Central memory CD4-positive, alpha-beta T cell (primary cell): ENCODE measurements around the gene NEK10.
"Not testable (repeated sequence)": the region's sequence is repeated elsewhere in the genome, so short reads cannot be mapped to it uniquely, and the experiment has no call there.

Experiments used
- DNase-seq: peaks from one replicate; pipeline ENCODE4 v3.0.0; 2022

NEK10 gene

DNA sequence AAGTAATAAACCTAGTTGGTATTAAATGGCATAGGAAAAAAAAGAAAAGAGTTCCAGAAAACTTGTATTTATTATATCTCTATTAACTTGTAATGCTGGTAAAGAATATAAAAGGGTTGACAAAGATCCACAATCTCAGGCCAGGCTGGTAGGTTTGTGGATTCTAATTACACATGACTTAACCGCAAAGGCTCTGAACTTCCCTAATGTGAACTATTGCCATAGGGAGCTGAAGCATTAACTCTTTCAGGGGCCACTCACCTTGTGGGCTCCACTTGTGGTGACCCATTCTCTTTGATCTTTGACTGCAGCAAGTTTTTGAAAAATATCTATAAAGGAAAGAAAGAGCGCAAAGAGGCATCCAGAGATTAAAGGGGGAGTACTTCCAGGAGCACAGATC, 58.5 kb downstream of the NEK10 start:
- no peak for DNase-seq

DNA sequence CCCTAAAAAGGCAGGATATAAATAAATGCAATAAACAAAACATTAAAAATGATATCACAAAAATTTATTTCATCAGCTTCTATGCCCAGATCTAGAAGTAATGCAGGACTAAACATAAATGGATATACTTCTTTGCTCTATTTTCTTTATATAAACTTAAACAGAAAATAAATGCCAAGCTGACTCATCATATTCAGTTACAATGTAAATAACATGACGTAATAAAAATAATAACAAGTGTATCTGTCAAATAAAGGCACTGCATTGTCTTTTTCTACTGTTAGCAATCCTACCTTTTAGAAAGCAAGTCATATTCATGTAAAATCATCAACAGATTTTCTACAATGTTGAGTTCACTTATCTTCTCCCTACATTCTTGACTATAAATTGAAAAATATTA, 61.6 kb downstream of the NEK10 start:
- no peak for DNase-seq

DNA sequence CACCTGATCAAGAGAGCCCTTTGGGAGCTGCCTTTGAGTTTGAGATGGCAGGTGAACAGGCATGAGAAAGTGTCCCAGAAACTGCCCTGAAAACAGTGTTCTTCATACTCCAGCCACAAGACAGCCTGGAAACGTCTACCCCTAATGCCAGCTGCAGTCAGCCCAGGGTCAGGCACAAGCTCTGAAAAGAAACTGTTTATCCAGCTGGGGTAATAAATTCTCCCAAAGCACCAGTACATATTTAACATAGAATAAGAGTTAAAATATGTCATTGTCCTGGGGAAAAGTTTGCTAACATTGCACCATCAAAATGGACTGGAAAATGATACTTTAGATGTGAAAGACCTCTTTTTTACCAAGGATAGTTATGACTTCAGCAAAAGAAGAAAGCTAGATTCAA, 66.3 kb downstream of the NEK10 start:
- no peak for DNase-seq

GRCh38 chr3:27298981-27299380, 70.2 kb downstream of the NEK10 start:
- DNase-seq = not testable (repeated sequence)

- no peak for DNase-seq
Observed at GRCh38 chr3:27293939-27294338, 75.2 kb downstream of the NEK10 start.

GRCh38 chr3:27290760-27291159, 78.4 kb downstream of the NEK10 start:
- no peak for DNase-seq

- DNase-seq = no peak
Observed at GRCh38 chr3:27289769-27290413, 79.3 kb downstream of the NEK10 start.

DNA sequence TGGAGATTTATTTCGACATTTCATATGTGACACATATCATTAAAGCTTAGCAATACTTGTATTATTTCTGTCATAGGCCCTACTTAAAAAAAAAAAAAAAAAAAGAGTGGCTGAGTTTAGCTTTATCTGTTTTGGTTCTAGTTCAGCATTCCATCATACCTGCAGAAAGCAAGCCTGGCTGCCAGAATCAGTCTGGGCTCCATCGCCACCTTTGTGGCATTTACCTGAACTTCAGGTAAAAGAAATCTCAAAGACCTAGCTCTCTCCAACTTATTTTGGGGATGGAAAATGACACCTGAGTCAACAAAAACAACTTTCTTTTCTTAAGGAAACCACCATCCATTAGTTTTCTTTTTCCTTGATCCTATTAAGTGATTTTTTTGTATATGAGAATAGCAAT, 82.1 kb downstream of the NEK10 start:
- no peak for DNase-seq

GRCh38 chr3:27286467-27286866, 82.7 kb downstream of the NEK10 start:
- DNase-seq = not testable (repeated sequence)

DNA sequence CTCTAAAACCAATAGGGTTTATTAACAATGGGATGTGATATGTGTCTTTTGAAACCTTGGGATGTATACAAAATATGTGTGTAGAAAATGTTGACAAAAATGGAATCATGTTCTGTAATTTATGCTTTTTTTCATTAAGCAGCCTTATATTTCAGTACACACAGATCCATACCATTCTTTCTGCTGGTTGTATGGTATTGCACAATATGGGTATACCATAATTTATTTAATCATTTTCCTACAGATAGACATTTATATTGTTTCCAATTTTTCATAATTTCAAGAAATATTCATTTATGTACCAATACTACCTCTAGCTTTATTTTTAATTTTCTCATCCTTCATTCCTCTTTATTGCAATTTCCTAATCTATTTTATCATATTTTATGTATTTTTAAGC, 83.5 kb downstream of the NEK10 start:
- DNase-seq = no peak

- DNase-seq = no peak
Observed at GRCh38 chr3:27281671-27282150, 87.5 kb downstream of the NEK10 start.

- DNase-seq = no peak
Observed at GRCh38 chr3:27279123-27279522, 90.1 kb downstream of the NEK10 start.

DNA sequence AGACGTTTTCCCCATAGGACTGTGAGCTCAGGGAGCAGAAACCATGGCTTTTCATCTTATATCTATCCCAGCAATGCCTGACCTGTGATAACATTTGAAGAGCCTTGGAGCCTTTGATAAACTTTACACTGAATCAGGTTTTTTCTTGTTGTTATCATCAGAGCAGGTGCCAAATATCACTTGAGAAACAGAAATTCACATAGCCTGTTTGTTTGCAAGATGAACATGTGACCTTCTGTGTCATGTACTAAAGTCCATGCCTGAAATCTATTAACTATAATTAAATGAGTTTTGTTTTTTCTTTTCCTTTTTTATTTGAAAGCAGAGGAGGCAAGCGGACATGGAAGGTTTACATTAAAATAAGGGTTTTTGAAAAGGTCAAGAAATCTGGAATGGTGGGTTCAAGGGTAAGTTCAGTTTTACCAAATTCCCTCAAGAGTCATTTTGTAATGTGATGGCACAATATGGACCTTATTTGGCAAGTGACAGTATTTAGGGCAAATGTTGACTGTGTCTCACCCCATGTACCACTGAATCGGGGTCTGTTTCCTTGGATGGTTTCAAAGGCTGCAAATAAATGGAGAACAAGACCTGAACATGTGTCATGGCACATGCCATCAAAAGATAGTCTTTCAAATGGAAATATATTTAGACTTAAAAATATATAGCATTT, 90.7 kb downstream of the NEK10 start:
- DNase-seq = no peak

DNA sequence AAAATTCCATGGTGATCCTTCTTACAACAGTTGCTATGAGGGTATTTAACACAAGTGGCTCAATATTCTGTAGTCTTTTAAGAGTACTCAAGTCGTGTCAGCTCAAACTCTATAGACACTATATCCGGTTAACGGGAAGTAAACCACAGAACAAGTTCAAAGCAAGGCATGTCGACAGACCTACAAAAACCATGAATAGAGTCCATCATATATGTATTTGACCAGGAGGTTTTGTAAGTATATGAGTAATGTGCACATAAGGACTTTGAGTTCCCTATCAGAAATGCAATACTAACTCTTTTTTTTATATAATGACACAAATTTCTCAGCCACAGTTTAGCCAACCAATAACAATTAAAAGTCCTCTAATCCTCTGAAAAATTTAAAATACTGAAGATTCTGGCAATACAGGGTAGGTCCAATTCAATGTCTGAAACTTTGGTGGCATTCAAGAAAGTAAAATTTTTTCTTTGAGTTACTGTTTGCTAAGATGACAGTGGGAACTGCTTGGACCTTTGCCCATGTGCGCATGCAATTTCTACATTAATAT, 93.7 kb downstream of the NEK10 start:
- DNase-seq = no peak

- no peak for DNase-seq
Observed at GRCh38 chr3:27271890-27272289, 97.3 kb downstream of the NEK10 start.

DNA sequence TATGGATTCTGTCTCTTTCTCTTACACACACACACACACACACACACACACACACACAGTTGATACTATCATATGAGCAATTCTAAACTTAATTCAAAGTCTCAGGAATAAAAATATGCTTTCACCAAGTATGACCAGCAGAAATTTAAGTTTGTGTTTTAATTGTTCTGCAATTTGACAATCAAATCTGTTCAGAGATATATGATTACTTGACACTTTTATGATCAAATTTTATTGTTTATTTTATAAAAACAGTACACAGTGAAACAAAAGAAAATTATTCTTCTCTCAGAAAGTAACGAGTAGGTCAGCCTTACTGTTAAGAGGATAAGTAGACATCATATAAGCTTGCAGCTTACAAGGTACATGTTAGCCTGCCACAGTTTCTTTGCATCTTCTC, 114.3 kb downstream of the NEK10 start:
- DNase-seq = no peak

GRCh38 chr3:27253831-27254230, 115.4 kb downstream of the NEK10 start:
- no peak for DNase-seq

GRCh38 chr3:27253391-27253790, 115.8 kb downstream of the NEK10 start:
- no peak for DNase-seq

- DNase-seq = no peak
Observed at GRCh38 chr3:27252646-27253045, 116.5 kb downstream of the NEK10 start.

DNA sequence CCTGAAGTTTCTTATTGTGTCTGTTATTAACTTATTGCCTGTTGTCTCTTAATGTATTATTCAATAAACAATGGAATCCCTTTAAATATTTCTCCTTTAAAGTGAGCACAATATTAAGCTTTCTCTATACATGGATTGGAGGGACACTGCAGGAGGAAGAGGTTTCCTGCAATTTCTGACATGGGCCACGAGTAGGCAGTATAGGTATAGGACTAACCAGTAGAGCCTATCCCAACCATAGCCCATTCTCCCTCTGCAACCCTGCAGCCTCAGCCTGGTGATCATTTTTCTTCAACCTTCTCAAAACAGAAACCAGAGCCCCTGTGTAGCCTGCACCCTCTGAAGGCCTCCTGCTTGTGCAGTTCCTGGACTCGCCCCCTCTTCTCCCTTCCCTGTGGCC, 124.8 kb downstream of the NEK10 start:
- no peak for DNase-seq

DNA sequence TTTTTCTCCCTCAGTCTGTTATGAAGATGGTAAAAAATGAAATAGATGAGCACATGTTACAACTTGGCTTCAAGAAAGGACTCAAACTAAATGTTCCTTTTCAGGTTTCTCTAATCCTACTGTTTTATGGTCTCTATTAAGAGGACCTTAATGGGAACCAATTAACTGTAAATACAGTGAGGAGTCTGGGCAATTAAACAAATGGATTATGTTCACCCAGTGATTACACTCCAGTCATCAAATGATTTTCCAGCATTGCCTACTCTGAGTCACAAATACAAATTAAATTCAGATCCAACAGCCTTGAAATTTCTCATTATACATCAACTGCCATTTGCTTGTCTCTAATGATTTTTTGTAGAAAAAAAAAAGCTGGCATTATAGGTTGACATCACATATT, 129.2 kb downstream of the NEK10 start:
- DNase-seq = no peak

GRCh38 chr3:27228805-27229204, 140.4 kb downstream of the NEK10 start:
- DNase-seq = no peak

DNA sequence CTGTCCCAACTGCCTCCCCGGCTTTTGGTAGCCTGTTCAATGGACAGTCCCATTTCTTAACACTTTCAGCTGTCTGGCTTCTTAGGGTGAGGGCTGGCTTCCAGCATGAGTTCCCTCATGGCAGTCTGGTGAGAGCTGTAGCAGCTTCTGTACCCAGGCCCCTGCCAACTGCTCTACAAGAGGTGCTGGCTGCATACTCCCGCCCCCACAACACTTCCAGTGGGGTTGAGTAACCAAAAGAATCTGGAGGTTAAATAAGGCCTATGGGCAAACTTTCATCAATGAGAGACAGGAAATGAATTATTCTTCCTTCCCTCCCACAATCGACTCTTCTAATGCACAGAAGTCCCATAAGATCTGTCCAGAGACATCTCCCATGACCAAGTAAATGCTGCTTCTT, 145.0 kb downstream of the NEK10 start:
- DNase-seq = no peak

- no peak for DNase-seq
Observed at GRCh38 chr3:27221264-27221932, 147.8 kb downstream of the NEK10 start.
